Stimulated activated CD8-positive, alpha-beta memory T cell treated with anti-CD3 and anti-CD28 coated beads, Interleukin-12 subunit alpha, Interleukin-12 subunit beta, amount 100 ng/mL, for 24 hours (primary cell): ENCODE measurements around the gene CAPN3.

ENCODE experiments used
- DNase-seq: peaks from one replicate; pipeline ENCODE4 v3.0.0-alpha.2; 2020; ENCODE audit errors: extremely low read depth

Gene CAPN3

GRCh38 chr15:42356851-42357250, 2.5 kb upstream of the CAPN3 start:
- no peak for DNase-seq

DNA sequence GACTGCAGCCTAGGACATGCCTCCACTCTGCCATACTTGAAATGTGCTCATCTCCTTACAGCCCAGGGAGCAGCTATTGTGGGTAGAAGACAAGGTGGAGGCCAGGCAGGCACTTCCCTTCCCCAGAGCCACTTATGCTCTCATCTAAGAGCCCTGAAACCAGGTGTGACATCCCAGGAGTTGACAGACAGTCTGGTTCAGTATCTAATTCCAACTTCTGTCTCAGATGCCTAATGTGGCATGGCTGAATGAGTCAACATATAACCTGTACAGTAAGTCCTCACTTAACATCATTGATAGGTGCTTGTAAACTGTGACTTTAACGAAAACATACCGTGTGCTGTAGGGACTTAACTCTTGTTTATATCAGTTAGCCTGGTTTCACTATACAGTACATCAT, 1.2 kb upstream of the CAPN3 start:
- no peak for DNase-seq

GRCh38 chr15:42359985-42360384, 684 bp downstream of the CAPN3 start:
- DNase-seq: no peak

DNA sequence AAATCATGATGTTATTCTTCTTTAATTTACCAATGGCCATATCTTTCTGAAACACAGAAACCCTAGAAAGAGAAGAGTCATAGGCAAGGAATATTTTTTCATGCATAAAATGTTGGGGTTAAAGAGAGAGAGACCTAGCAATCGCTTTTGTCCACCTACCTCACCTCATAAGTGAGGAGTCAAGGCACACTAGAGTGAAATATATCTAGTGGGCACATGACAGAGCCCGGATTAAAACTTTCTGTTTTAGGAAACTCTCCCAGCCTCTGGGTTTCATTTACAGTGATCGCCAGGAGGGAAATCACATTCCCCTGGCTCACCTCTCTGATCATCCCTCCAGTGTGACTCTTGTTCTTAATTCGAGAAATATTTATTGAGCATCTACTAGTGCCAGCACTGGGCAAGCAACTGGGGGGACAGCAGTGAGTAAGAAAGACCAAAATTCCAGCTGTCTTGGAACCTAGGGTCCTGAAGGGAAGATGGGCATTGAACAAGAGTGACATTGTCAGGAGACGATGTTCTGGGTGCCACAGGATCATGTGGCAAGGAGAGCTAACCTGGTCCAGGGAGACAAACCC, 1.3 kb downstream of the CAPN3 start:
- DNase-seq: no peak

DNA sequence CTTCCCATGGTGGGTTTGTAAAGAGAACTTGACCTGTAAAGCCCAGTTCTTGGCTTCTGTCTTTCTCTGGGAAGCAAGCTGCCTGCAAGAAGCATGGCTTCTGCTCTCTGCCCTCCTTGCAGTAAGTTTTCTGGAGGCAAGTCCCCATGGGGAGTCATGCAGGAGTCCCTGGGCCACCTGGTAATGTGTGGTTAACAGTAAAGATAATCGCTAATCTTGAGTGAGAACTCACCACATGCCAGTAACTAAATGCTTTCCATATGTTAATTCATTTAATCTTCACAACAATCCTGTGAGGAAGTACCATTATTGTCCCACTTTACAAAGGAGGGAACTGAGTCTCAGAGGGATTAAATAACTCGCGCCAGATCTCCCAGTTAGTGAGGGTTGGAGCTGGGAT, 4.2 kb downstream of the CAPN3 start:
- DNase-seq: no peak

DNA sequence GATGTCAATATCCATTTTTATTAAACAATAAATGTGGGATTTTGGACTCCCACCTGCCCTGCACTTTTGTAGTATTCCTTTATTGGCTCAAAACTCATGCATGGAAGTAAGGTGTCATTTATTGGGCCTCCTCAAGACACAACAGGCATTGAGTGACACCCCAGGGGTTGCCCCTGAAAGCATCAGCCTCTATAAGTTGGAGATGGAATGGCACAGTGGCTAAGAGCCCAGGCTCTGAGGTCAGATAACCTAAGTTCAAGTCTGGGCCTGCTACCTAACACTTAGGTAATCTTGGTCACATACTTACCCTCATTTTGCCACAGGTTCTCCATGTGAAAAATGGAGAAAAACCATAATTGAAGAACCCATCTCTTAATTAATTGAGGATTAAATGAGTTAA, 4.6 kb downstream of the CAPN3 start:
- no peak for DNase-seq

- no peak for DNase-seq
These were observed 5.2 kb downstream of the CAPN3 start for GRCh38 chr15:42364529-42364928.

DNA sequence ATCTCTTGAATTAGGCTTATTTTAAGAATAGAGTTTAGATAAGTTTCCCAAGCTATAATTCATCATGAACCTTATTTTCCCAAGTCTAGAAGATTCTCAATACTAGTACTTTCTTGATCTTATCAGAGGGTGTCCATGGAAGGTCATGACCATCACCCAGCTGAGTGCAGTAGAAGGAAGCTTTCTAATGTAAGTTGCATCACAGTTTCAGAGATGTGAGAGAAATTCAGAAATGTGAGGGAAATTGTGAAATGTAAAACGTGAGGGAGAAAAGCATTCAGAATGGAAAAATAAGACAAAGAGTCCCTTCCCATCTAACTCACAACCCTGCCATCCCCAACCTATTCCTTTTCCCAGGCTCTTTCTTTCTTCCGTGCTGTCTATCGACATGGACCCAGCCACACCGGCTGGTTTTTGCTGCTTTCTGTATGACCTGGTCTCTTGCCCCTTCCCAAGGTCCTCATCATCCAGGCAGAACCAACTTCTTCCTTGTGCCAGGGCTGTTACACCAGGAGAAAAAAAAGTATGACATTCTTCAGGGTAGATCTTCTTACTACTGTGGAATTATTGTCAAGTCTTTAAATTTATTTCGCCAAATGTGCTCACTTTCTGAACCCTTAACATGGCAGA, 6.7 kb downstream of the CAPN3 start:
- no peak for DNase-seq

- DNase-seq: no peak
These were observed 7.7 kb downstream of the CAPN3 start for GRCh38 chr15:42367041-42367440.

DNA sequence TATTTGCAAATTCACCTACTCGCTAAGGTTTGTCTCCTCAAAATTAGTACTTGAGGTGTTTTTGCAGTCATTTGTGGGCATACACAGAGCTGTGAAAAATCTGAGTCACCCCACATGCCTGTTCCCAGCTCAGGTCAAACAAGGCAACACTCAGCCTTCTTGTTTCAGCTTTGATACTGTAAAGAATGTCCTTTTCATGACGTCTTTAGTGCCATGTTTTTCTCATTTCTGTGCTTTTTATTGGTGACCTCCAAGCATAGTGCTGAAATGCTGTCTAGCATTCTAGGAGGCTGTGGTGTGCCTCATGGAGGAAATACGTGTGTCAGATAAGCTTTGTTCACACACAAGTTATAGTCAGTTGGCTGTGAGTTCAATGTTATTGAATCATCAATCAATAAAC, 8.8 kb downstream of the CAPN3 start:
- no peak for DNase-seq

DNA sequence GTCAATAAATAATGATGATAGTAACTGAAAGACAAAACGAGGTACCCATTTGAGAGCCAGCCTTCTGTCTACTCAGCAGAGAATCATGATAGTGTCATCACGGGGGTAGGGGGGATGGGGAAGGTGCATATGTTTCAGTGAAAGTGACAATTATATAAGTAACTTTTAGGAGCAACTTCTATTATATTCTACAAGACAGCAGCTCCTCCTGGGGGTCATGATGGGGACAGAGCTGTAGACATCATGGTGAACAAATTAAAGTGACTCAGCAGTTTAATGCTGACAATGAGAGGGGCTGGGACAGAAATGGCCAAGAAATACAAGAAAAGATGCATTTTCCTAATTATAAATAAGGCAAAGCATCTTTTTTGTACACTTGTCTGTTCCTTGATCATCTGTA, 11.8 kb downstream of the CAPN3 start:
- no peak for DNase-seq

- no peak for DNase-seq
These were observed 14.0 kb downstream of the CAPN3 start for GRCh38 chr15:42373274-42373673.

DNA sequence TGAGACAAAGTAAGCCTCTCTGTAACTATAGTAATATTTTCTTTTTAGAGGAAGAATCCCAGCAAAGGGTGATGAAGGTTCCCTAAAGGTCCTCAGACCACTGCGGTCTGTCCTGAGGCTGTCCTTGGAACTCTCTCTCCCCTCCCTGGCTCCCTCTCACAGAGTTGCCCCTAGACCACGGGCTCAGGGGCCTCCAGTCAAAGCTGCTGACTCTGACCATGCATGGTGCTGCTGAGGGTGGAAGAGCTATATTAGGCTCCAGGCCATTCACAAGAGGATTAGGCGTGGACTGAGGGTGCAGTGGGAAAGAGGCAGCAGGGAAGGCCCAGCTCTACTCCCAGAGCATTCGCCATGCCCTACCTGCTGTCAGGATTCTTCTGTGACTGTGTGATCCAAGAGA, 14.6 kb downstream of the CAPN3 start:
- DNase-seq: no peak

DNA sequence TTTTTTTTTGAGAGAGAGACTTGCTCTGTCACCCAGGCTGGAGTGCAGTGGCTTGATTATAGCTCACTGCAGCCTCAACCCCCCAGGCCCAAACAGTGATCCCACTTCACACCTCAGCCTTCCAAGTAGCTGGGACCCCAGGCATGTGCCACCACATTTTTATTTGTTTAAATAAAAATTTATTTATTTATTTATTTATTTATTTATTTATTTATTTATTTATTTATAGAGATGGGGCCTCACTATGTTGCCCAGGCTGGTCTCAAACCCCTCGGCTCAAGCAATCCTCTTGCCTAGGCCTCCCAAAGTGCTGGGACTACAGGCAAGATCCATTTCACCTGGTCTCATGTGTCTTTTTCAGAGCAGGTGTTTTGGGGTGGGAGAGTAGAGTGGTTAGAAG, 15.5 kb downstream of the CAPN3 start:
- no peak for DNase-seq

DNA sequence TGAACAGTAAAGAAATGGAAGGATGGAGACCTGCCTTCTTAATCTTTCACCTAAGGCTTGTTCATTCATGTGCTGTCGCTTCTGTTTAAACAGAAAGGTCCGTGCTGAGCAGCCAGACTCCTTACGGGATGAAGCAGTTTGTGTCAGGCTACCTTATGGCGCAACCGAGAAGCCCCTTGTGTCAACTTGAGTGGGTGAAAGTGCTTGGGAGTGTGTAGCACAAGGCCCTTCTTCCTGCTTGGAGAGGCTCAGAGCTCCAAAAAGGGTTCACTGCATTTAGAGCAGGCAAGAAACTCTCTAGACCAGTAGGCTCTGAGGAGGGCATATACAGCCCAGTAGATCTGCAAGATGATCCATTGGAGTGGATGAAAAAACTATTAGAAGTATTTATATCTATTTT, 16.0 kb downstream of the CAPN3 start:
- DNase-seq: no peak

- no peak for DNase-seq
These were observed 16.6 kb downstream of the CAPN3 start for GRCh38 chr15:42375941-42376340.

- no peak for DNase-seq
These were observed 18.7 kb downstream of the CAPN3 start for GRCh38 chr15:42378011-42378410.

DNA sequence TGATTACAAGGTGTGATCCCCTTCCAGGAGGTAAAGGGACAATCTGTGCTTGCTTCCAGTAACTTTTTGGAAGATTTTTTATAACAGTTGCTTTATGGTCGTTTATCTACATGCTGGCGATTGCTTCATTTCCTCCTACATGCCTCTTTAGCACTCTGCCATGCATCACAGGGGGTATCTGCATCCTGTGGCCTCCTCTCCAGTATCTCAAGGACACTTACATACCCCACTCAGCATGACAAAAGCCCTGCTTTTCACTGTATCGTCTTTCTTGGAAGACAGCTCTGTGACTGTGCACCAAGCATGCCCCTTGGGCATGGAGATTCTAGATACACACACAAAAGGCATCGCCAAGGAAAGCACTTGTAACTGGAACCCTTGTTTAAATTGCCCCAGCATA, 25.3 kb downstream of the CAPN3 start:
- no peak for DNase-seq

DNA sequence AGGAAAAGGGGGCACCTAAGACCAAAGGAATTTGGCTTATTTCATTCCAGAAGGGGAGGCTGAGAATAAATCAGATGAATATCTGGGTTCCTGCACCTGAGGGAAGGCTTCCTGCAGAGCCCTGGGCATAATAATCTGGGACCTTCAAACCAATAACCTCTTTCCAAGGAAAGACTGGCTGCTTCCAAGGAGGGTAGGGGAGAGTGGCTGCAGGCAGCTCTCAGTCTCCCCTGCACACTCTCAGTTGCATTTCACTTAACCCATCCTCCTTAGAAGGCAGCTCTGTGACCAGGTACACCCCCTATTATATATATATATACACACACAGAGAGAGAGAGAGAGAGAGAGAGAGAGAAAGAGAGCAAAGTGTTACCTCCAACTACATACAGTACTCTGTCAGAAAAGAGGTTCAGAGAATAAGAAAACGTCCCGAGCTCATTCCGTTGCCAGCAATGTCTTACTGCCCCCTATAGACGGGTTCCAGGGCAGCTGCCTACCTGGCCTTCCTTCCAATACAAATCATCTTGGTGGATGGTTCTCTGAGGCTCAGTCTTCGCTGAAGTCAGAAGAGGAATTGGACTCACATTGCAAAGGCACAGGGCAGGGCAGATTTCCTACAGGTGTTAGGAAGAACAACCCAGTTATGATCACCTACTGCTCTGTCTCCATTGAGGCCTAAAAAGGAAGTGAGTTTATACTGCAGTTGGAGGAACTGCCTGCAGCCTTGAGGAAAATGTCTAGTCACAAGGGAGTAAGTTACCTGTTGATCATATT, 26.1 kb downstream of the CAPN3 start:
- DNase-seq: no peak

GRCh38 chr15:42385980-42386700, 26.8 kb downstream of the CAPN3 start:
- no peak for DNase-seq

GRCh38 chr15:42387603-42388002, 28.3 kb downstream of the CAPN3 start:
- no peak for DNase-seq

DNA sequence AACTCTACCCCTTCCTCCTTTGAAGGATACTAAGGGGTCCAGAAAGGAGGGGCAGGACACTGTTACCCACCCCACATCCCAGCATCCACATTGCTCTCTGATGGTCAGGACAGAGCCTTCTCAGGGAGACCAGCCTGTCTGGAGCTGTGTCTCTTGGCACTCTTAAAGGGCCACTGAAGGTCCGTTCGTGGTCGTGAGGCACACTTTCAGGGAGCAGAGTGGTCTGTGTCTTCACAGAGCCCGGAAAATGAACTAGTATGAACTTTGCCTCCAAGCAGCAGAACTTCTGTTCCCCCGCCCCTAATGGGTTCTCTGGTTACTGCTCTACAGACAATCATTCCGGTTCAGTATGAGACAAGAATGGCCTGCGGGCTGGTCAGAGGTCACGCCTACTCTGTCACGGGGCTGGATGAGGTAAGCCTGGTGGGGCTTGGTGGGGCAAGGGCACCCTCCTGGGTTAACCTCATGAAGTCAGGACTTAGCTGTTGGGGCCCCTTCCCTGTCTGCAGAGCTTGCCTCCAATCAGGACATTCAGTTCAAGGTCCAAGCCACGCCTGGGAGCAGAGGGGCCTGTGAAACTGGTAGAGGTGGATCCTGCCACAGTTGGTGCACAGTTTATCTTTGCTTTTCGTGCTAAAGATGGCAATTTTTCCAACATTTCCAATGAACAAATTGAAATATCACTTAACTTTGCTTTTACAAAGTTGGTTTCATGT, 33.2 kb downstream of the CAPN3 start:
- no peak for DNase-seq
